Thyroid gland (tissue), 4 donors: ENCODE results near the gene ADGRB3.

Source experiments
- CTCF ChIP-seq, 6 experiments: fragments of 200-600 bp in 3 of 6; fragments of 450-650 bp in 3 of 6; sonication (generic) in 3 of 6; IDR thresholded peaks; one replicate each; pipeline ENCODE4 v1.5.1; 2016 to 2019; ENCODE audit warnings: antibody characterized with exemption in 6 of 6, mild to moderate bottlenecking in 2 of 6, inconsistent platforms in 1 of 6, moderate library complexity in 1 of 6
- POLR2A ChIP-seq, 2 donors: fragments of 450-650 bp; IDR thresholded peaks; one replicate each; pipeline ENCODE4 v1.6.1; 2017; ENCODE audit warnings: antibody characterized with exemption in 2 of 2, mild to moderate bottlenecking in 2 of 2, moderate library complexity in 1 of 2

- TF ChIP-seq CTCF (IDR thresholded peaks at IDR 0.05) (no peak), POLR2A (IDR thresholded peaks at IDR 0.05) (no peak)
Measured at GRCh38 chr6:68653074-68653705, 18.1 kb downstream of the ADGRB3 start.
